ACHN (cell line): ENCODE results near the gene KIF20B.
"Not testable (repeated sequence)": the region's sequence is repeated elsewhere in the genome, so short reads cannot be mapped to it uniquely, and the experiment has no call there.

Source experiments
- DNase-seq: peaks from one replicate; pipeline ENCODE4 v3.0.0-alpha.2; 2015
- in situ Hi-C: cut with HindIII; loops from 2 replicates; pipeline ENCODE4 v1.10.0; 2017; ENCODE audit warnings: low sequenced_read_pairs, low pct_ligation_motif_present, low pct_unique_long_range_greater_than_20kb

The KIF20B gene

GRCh38 chr10:89759531-89759930 lies 58.1 kb downstream of the KIF20B start:
- in situ Hi-C loops, result no loop called here
- DNase-seq, result no peak

GRCh38 chr10:89763671-89764070 lies 62.3 kb downstream of the KIF20B start:
- DNase-seq, in situ Hi-C loops: not testable (repeated sequence)

GRCh38 chr10:89771684-89772083 lies 70.3 kb downstream of the KIF20B start:
- in situ Hi-C loops, result no loop called here
- no peak for DNase-seq

DNA sequence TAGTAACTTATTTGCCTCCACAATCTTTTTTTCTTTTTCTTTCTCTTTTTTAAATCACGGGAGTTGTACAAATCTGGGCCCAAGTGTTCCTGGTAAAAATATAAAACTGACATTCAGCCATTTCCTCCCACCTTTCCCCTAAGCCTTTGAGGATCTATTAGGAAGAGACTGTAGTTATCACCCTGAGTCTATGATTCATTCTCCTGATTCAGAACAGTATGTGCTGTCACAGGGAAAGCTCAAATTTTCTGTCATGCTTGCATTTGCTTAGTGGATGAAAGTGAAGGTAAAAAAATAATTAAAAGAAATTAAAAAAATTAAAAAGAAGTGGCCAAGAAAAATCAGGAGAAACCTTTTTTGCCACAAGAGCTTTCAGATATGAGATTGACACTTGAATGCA lies 71.7 kb downstream of the KIF20B start:
- no peak for DNase-seq
- in situ Hi-C loops, result no loop called here

- in situ Hi-C loops, result no loop called here
- no peak for DNase-seq
Observed at GRCh38 chr10:89776665-89777064, 75.3 kb downstream of the KIF20B start.

DNA sequence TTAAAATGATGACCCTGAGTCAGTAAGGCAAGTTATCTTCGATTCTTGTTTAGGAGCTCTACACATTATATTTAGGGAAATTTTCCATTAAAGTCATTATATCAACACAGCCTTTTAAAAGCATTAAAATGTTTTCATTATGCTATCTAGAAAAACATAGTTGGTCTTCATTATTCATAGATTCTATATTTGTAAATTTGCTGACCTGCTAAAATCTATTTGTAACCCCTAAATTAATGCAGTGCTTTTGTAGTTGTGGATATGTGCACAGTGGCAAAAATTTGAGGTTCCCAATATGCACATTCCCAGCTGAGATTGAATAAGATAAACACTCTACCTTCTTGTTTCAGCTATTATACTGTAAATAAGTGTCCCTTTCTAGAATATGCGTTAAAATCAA lies 81.1 kb downstream of the KIF20B start:
- in situ Hi-C loops, result no loop called here
- no peak for DNase-seq

- no peak for DNase-seq
- in situ Hi-C loops, result no loop called here
Observed at GRCh38 chr10:89783406-89783805, 82.0 kb downstream of the KIF20B start.

GRCh38 chr10:89785095-89785494 lies 83.7 kb downstream of the KIF20B start:
- in situ Hi-C loops, result no loop called here

GRCh38 chr10:89789188-89789877 lies 87.9 kb downstream of the KIF20B start:
- in situ Hi-C loops, result no loop called here
- DNase-seq, result no peak

More at GRCh38 chr10:89785095-89785494, 83.7 kb downstream of the KIF20B start:
- DNase-seq, result peak; percentile 22

- no peak for DNase-seq
- in situ Hi-C loops, result no loop called here
Observed at GRCh38 chr10:89792187-89792586, 90.8 kb downstream of the KIF20B start.

DNA sequence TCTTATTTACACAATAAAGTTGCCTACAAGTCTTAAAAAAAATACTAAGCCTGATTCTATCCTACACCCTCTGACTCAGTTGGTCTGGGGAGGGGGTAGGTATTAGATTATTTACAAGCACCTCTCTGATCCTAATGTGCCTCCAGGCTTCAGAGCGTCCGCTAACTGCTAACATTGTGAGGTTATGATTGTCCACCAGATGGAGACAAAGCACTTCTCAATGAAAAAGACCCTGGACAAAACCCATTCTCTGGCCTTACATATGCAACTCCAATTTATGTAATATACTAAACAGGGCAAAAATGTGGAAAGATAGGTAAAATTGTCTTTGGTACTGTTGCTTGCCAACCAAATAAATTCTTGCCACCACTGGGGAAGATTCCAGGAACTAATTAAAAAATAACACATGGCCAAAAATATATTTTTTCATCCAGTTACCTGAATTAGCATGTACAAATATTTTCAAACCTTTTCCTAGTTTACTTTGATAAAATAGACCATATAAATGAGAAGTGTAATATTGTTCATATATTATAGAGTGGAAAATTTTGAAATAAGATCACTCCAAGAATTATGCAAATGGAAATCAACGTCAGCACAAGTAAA lies 92.4 kb downstream of the KIF20B start:
- in situ Hi-C loops, result no loop called here

DNA sequence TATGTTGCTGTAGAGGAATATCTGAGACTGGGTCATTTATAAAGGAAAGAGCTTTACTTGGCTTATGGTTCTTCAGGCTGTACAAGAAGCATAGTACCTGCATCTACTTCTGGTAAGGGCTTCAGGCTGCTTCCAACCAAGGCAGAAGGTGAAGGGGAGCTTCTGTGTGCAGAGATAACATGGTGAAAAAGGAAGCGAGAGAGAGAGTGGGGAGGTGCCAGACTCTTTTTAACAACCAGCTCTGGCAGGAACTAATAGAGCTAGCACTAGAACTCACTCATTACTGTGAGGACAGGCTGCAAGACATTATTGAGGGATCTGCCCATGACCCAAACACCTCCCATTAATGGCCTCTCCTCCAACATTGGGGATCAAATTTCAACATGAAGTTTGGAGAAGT lies 94.5 kb downstream of the KIF20B start:
- in situ Hi-C loops, result no loop called here
- DNase-seq, result no peak

More for the DNA sequence above, 92.4 kb downstream of the KIF20B start:
- peak; percentile 74 for DNase-seq

DNA sequence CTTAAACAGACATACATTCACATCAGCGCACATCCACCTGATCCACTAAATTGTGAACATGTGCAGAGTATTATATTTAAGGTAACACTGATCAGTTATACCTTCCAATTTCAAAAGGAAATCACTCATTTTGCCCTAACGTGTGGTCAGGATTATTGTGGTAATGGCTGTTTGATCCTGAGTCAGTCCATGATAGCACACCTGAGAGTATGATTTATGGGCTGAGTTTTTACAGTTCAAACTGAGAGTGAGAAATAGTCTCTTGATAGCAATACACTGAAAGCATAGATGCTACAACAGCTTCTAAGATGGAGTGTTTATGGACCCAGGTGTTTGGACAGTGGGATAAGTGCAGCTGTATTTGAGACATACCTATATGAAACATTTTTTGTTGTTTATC lies 96.7 kb downstream of the KIF20B start:
- in situ Hi-C loops, result no loop called here
- no peak for DNase-seq

DNA sequence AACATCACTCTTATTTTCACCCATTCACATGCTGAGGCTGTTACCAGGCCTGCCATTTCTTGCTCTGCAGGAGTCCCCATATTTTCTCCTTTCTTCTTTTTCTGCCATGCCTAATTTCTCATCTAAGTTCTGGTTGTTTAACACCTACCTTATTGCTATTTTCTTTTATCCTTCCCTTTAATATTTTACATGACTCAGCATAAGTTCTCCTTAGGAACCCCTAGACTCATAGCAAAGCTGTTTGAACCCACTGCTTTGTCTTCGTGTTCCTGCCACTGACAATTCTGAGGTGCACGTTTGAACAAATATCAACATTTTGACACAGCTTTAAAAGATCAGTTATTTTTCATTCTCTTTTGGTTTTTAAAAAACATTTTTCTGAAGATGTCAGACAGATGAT lies 98.2 kb downstream of the KIF20B start:
- no peak for DNase-seq
- in situ Hi-C loops, result no loop called here

DNA sequence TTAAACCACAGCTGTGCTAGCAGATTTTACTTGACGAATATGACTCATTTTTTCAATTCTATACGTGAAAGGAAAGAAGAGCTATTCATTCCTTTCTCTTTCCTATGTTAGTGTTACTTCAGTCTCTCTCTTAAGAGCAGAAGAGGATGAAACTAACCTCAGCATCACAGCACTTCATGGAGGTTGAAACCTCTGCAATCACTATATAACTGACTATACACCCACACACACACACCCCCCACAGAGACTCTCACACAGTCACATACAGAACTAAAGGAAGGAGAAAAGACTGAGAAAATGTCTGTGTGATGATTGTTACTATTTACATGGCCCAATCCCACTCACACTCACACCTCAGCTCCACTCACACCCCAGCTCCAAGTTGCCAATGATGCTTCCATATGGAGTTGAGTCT lies 104.2 kb downstream of the KIF20B start:
- no peak for DNase-seq
- in situ Hi-C loops, result no loop called here

DNA sequence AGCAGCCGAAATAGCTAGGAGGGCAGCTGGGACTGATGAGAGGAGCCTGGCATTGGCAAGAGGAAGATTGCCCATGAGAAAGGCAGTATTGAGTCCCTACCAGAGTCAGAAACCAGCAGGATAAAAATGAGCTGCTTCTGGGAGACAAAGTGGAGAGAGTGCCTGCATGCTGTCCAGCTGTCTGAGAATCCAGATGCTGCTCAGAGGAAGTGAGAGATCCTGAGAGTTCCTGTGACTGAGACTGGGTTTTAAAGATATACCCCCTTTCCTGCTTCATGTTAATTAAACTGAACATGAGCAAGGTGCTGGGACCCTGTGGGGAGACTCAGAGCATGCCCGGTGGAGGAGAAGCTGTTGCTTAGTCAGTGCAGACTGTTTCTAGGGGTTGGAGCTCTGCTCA lies 107.5 kb downstream of the KIF20B start:
- DNase-seq, result no peak
- in situ Hi-C loops, result no loop called here

- in situ Hi-C loops, result no loop called here
- no peak for DNase-seq
Observed at GRCh38 chr10:89809766-89810165, 108.4 kb downstream of the KIF20B start.

GRCh38 chr10:89810908-89811525 lies 109.6 kb downstream of the KIF20B start:
- no peak for DNase-seq
- in situ Hi-C loops, result no loop called here

GRCh38 chr10:89813546-89813945 lies 112.2 kb downstream of the KIF20B start:
- DNase-seq, result no peak
- in situ Hi-C loops, result no loop called here

DNA sequence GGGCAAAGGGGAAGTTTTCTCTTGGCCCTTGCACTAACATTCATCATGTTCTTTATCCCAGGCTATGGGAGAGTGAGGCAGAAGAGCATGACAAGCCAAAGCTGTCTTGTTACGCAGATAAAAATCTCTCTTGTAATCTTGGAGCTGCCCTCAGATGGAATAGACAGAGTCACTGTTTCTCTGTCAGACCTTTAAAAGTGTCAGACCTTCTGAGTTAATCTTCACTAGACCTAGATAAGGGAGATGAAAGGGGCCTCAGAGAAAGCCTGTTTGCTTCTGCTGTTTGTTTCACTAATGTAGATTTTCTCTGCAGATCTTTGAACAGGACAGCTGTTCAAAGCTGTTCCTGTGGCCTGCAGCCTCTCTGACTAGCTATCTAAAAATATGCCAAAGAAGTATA lies 112.9 kb downstream of the KIF20B start:
- in situ Hi-C loops, result no loop called here
- DNase-seq, result no peak
